ENCODE results near the gene CCL4.

Gene CCL4

GRCh38 chr17:36063786-36064541 is 39.7 kb upstream of the CCL4 start, which contains the start of gene CCL18:
TSS of gene CCL18 (plus strand) at chr17:36064272. CDS start at chr17:36064343, 71 bp downstream.
- ChIA-PET CTCF (interaction anchor here (0.6 to 1.0 kb wide), 3 partner anchors 8 to 82 kb away, joined by 3 read pairs; no protein-coding TSS in a partner anchor), POLR2A (interaction anchor here (0.6 kb wide), 1 partner anchor 1001 kb away, joined by 5 read pairs; no protein-coding TSS in a partner anchor)
- TF ChIP-seq ELF4 (IDR thresholded peaks at IDR 0.05), result no peak
- TF ChIP-seq NFRKB (IDR thresholded peaks at IDR 0.05), result no peak
- no peak for TF ChIP-seq LEF1 (IDR thresholded peaks at IDR 0.05; ENCODE audit: borderline replicate concordance)
- no peak for TF ChIP-seq TARDBP (IDR thresholded peaks at IDR 0.05)
- TF ChIP-seq FOXK2 (IDR thresholded peaks at IDR 0.05), result no peak
- no peak for TF ChIP-seq FOXM1 (IDR thresholded peaks at IDR 0.05; ENCODE audit: borderline replicate concordance)
- TF ChIP-seq HDGF (IDR thresholded peaks at IDR 0.05; ENCODE audit: borderline replicate concordance), result no peak
- no peak for TF ChIP-seq SP1 (IDR thresholded peaks at IDR 0.05)
- TF ChIP-seq FOXA1 (IDR thresholded peaks at IDR 0.05), result no peak
- TF ChIP-seq L3MBTL2 (conservative IDR thresholded peaks at IDR 0.05), result no peak
- TF ChIP-seq ZNF384 (IDR thresholded peaks at IDR 0.05), result no peak
- DNase-seq (ENCODE audit: extremely low spot score), result no peak

- no peak for DNase-seq (ENCODE audit: extremely low spot score)
- CTCF ChIA-PET, result interaction anchor here (1.5 kb wide), 1 partner anchor 97 kb away, joined by 5 read pairs; no protein-coding TSS in a partner anchor
- TF ChIP-seq L3MBTL2 (conservative IDR thresholded peaks at IDR 0.05), result no peak
- TF ChIP-seq HDGF (IDR thresholded peaks at IDR 0.05; ENCODE audit: borderline replicate concordance), result no peak
- POLR2A ChIA-PET, result no interaction called here
Observed at GRCh38 chr17:36066365-36066985, 37.2 kb upstream of the CCL4 start.

DNA sequence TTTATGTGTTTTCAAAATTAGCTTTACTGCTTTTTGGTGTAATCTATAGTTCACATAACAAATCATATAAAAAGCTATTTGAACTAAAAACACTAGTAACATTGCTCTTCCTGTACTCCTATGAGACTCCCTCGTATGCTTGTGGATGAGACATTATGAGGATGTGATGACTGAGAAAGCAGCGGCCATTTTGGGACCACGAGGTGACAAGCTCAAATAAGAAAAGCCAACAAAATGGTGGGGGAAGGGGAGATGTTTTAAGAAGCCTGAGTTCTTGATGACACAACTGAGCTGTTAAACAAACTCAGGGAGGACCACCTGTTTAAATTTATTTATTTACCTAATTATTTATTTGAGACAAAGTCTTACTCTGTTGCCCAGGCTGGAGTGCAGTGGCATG is 35.1 kb upstream of the CCL4 start:
- ChIA-PET CTCF (interaction anchor here (0.6 to 1.4 kb wide), 3 partner anchors 50 to 99 kb away, joined by 3 to 6 read pairs (median 5); no protein-coding TSS in a partner anchor), POLR2A (no interaction called here)
- DNase-seq (ENCODE audit: extremely low spot score), result no peak
- TF ChIP-seq SUZ12 (IDR thresholded peaks at IDR 0.05), result no peak
- TF ChIP-seq ZNF384 (IDR thresholded peaks at IDR 0.05), result no peak
- TF ChIP-seq, protein P1, sequence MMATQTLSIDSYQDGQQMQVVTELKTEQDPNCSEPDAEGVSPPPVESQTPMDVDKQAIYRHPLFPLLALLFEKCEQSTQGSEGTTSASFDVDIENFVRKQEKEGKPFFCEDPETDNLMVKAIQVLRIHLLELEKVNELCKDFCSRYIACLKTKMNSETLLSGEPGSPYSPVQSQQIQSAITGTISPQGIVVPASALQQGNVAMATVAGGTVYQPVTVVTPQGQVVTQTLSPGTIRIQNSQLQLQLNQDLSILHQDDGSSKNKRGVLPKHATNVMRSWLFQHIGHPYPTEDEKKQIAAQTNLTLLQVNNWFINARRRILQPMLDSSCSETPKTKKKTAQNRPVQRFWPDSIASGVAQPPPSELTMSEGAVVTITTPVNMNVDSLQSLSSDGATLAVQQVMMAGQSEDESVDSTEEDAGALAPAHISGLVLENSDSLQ (IDR thresholded peaks at IDR 0.05), result no peak
- TF ChIP-seq LEF1 (IDR thresholded peaks at IDR 0.05; ENCODE audit: borderline replicate concordance), result no peak
- TF ChIP-seq SP1 (IDR thresholded peaks at IDR 0.05), result no peak
- TF ChIP-seq NFRKB (IDR thresholded peaks at IDR 0.05), result no peak
- TF ChIP-seq ARNT (IDR thresholded peaks at IDR 0.05), result no peak
- TF ChIP-seq L3MBTL2 (conservative IDR thresholded peaks at IDR 0.05), result no peak; the same call in 1 of the 2 replicates
- no peak for TF ChIP-seq TARDBP (IDR thresholded peaks at IDR 0.05)
- no peak for TF ChIP-seq FOXK2 (IDR thresholded peaks at IDR 0.05)

- POLR2A ChIA-PET, result no interaction called here
- DNase-seq (ENCODE audit: extremely low spot score), result no peak
- TF ChIP-seq ARNT (IDR thresholded peaks at IDR 0.05), result no peak
- no peak for TF ChIP-seq BHLHE40 (IDR thresholded peaks at IDR 0.05; ENCODE audit: borderline replicate concordance)
- TF ChIP-seq SUZ12 (IDR thresholded peaks at IDR 0.05), result no peak
- TF ChIP-seq FOXM1 (IDR thresholded peaks at IDR 0.05; ENCODE audit: borderline replicate concordance), result no peak
- TF ChIP-seq CTBP1 (IDR thresholded peaks at IDR 0.05; ENCODE audit: borderline replicate concordance), result no peak
- TF ChIP-seq FOXA1 (IDR thresholded peaks at IDR 0.05), result no peak
- no peak for TF ChIP-seq HDGF (IDR thresholded peaks at IDR 0.05; ENCODE audit: borderline replicate concordance)
- TF ChIP-seq LEF1 (IDR thresholded peaks at IDR 0.05; ENCODE audit: borderline replicate concordance), result no peak
- TF ChIP-seq ZNF384 (IDR thresholded peaks at IDR 0.05), result no peak
- no peak for TF ChIP-seq L3MBTL2 (conservative IDR thresholded peaks at IDR 0.05)
- TF ChIP-seq NFRKB (IDR thresholded peaks at IDR 0.05), result no peak
- TF ChIP-seq TARDBP (IDR thresholded peaks at IDR 0.05), result no peak
- TF ChIP-seq, protein P1 (IDR thresholded peaks at IDR 0.05), result no peak
- no peak for TF ChIP-seq SP1 (IDR thresholded peaks at IDR 0.05)
- no peak for TF ChIP-seq FOXK2 (IDR thresholded peaks at IDR 0.05)
- TF ChIP-seq ELF4 (IDR thresholded peaks at IDR 0.05), result no peak
- CTCF ChIA-PET, result interaction anchor here (1.1 to 1.4 kb wide), 2 partner anchors 79 to 100 kb away, joined by 5 to 6 read pairs; no protein-coding TSS in a partner anchor
Observed at GRCh38 chr17:36069136-36069535, 34.5 kb upstream of the CCL4 start.

DNA sequence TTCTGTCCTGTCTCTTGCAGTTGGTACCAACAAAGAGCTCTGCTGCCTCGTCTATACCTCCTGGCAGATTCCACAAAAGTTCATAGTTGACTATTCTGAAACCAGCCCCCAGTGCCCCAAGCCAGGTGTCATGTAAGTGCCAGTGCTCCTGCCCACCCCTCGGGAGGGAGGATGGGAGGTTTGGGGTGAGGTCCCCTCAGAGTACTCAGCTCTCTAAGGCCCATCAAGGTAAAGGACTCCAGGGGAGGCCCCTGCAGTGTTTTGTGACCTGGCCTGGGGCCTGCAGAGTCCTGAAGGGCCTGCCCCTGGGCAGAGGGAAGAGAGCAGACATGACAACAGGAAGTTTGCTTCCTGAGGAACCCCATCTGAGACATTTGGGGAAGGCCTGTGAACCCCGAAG is 33.2 kb upstream of the CCL4 start:
- ChIA-PET POLR2A (no interaction called here), CTCF (no interaction called here)
- no peak for DNase-seq (ENCODE audit: extremely low spot score)
- TF ChIP-seq TARDBP (IDR thresholded peaks at IDR 0.05) (no peak), L3MBTL2 (conservative IDR thresholded peaks at IDR 0.05) (no peak), CTBP1 (IDR thresholded peaks at IDR 0.05; ENCODE audit: borderline replicate concordance) (no peak), FOXA1 (IDR thresholded peaks at IDR 0.05) (no peak), FOXM1 (IDR thresholded peaks at IDR 0.05; ENCODE audit: borderline replicate concordance) (no peak)
- TF ChIP-seq, protein P1 (IDR thresholded peaks at IDR 0.05), result no peak

GRCh38 chr17:36071751-36072150 is 31.9 kb upstream of the CCL4 start:
- DNase-seq (ENCODE audit: extremely low spot score), result no peak
- ChIA-PET CTCF (interaction anchor here (1.0 to 2.6 kb wide), 8 partner anchors 13 to 129 kb away, joined by 3 to 12 read pairs (median 6); partner anchors contain the start of gene CCL16), POLR2A (no interaction called here)
- TF ChIP-seq TARDBP (IDR thresholded peaks at IDR 0.05) (no peak), FOXK2 (IDR thresholded peaks at IDR 0.05) (no peak), SP1 (IDR thresholded peaks at IDR 0.05) (no peak), NFRKB (IDR thresholded peaks at IDR 0.05) (no peak), SUZ12 (IDR thresholded peaks at IDR 0.05) (no peak), FOXA1 (IDR thresholded peaks at IDR 0.05) (no peak), HDGF (IDR thresholded peaks at IDR 0.05; ENCODE audit: borderline replicate concordance) (no peak), ELF4 (IDR thresholded peaks at IDR 0.05) (no peak), BHLHE40 (IDR thresholded peaks at IDR 0.05; ENCODE audit: borderline replicate concordance) (no peak), FOXM1 (IDR thresholded peaks at IDR 0.05; ENCODE audit: borderline replicate concordance) (no peak), ARNT (IDR thresholded peaks at IDR 0.05) (no peak), ZNF384 (IDR thresholded peaks at IDR 0.05) (no peak), CTBP1 (IDR thresholded peaks at IDR 0.05; ENCODE audit: borderline replicate concordance) (no peak), LEF1 (IDR thresholded peaks at IDR 0.05; ENCODE audit: borderline replicate concordance) (no peak), L3MBTL2 (conservative IDR thresholded peaks at IDR 0.05) (no peak)
- TF ChIP-seq, protein P1 (IDR thresholded peaks at IDR 0.05), result no peak

All from HEK293T (cell line).